OCI-LY7 (cell line): ENCODE measurements around the gene EZH1. TPM values are rescaled to one million over a fixed set of nuclear protein-coding genes. Genes with fewer than 3 reads are reported as not detected.
"Not testable (repeated sequence)": the region's sequence is repeated elsewhere in the genome, so short reads cannot be mapped to it uniquely, and the experiment has no call there.

Source experiments
- BruUV-seq: library from RNA; stranded (reverse); fragments of 400-500 nt; replicated peaks from 2 replicates; lab custom pipeline; 2021; lab: Mats Ljungman, UMichigan
- CTCF ChIA-PET: fragments of 300-600 bp; sonication (Branson Sonifier 250); formaldehyde crosslinking; loops from one replicate; lab custom pipeline; 2022; ENCODE audit warnings: antibody characterized with exemption; ENCODE audit not compliant: unreplicated experiment; lab: Charles Lee
- POLR2A ChIA-PET: fragments of 300-600 bp; sonication (Branson Sonifier 250); formaldehyde crosslinking; loops from one replicate; lab custom pipeline; 2022; ENCODE audit warnings: antibody characterized with exemption; lab: Charles Lee
- DNase-seq: peaks from one replicate; pipeline ENCODE4 v3.0.0-alpha.2; 2015; ENCODE audit warnings: low spot score
- H2AFZ ChIP-seq: fragments of 200-600 bp; sonication (generic), shearing (Covaris generic); 2 replicates; pipeline ENCODE4 v1.6.1; 2014; ENCODE audit warnings: mild to moderate bottlenecking, antibody characterized with exemption, low read length, moderate library complexity
- H3K27ac ChIP-seq: fragments of 200-600 bp; sonication (generic); 2 replicates; pipeline ENCODE4 v1.5.1; 2014; ENCODE audit warnings: mixed run types, low read depth, mild to moderate bottlenecking, moderate library complexity, low read length, inconsistent platforms; ENCODE audit not compliant: poor library complexity, severe bottlenecking
- H3K36me3 ChIP-seq: fragments of 200-600 bp; sonication (generic); 2 replicates; pipeline ENCODE4 v1.6.1; 2014; ENCODE audit warnings: mild to moderate bottlenecking, antibody characterized with exemption, low read length, moderate library complexity, mixed read lengths; ENCODE audit not compliant: insufficient read depth
- H3K4me1 ChIP-seq: fragments of 200-600 bp; sonication (generic); 2 replicates; pipeline ENCODE4 v1.5.1; 2014; ENCODE audit warnings: mild to moderate bottlenecking, low read length; ENCODE audit not compliant: insufficient read depth, poor library complexity, severe bottlenecking
- H3K4me2 ChIP-seq: fragments of 200-600 bp; sonication (generic); 2 replicates; pipeline ENCODE4 v1.6.1; 2014; ENCODE audit warnings: mild to moderate bottlenecking, low read length
- H3K4me3 ChIP-seq: fragments of 200-600 bp; sonication (generic); 2 replicates; pipeline ENCODE4 v1.5.1; 2014; ENCODE audit warnings: mild to moderate bottlenecking, low read depth, low read length; ENCODE audit not compliant: poor library complexity, severe bottlenecking
- H3K79me2 ChIP-seq: fragments of 200-600 bp; sonication (generic); 2 replicates; pipeline ENCODE4 v1.6.1; 2016; ENCODE audit warnings: low read depth, mild to moderate bottlenecking, low read length, moderate library complexity, mixed read lengths; ENCODE audit not compliant: insufficient read depth
- H3K9me2 ChIP-seq: fragments of 200-600 bp; sonication (generic); 2 replicates; pipeline ENCODE4 v1.6.1; 2016; ENCODE audit warnings: mild to moderate bottlenecking, low read length, mixed read lengths; ENCODE audit not compliant: insufficient read depth
- H3K9me3 ChIP-seq: fragments of 200-600 bp; sonication (generic); 2 replicates; pipeline ENCODE4 v1.6.1; 2014; ENCODE audit warnings: mild to moderate bottlenecking, mixed run types, low read length, mixed read lengths
- H4K20me1 ChIP-seq: fragments of 200-600 bp; sonication (generic); 2 replicates; pipeline ENCODE4 v1.6.1; 2014; ENCODE audit warnings: mild to moderate bottlenecking, antibody characterized with exemption, low read length, moderate library complexity, mixed read lengths; ENCODE audit not compliant: insufficient read depth
- EZH2phosphoT487 ChIP-seq: fragments of 200-600 bp; sonication (generic); IDR thresholded peaks from 2 replicates; pipeline ENCODE4 v1.6.1; 2018; ENCODE audit warnings: low read depth, borderline replicate concordance, mild to moderate bottlenecking, mixed run types, antibody characterized with exemption, low read length, moderate library complexity, mixed read lengths
- intact Hi-C: fragments of 100-400 bp; cut with micrococcal nuclease; formaldehyde crosslinking; loops from one replicate; pipeline ENCODE4 v1.10.0; 2022; ENCODE audit not compliant: unreplicated experiment
- total RNA-seq, 2 experiments: library from RNA; depleted of rRNA in 1 of 2; stranded (reverse); fragments of >200 nt in 1 of 2; shearing (Covaris generic) in 1 of 2; gene quantifications; 2 replicates each; pipeline ENCODE4 v1.2.3, GENCODE V29; 2014 to 2022
- TF ChIP-seq, protein P1 (sequence below): fragments of 200-600 bp; sonication (generic); conservative IDR thresholded peaks from 2 replicates; pipeline ENCODE4 v1.5.1; 2014; ENCODE audit warnings: mild to moderate bottlenecking, antibody characterized with exemption, low read length, moderate library complexity, mixed read lengths

The EZH1 gene
- total RNA-seq, 2 experiments from 2014 or later: 57.1 to 62.4 TPM

GRCh38 chr17:42667088-42667951 lies 77.5 kb downstream of the EZH1 start:
- Histone ChIP-seq H3K9me3 (no peaks in the 10 kb centered on the region), H3K79me2 (no peaks in the 10 kb centered on the region), H3K4me2 (no peak overlapping the region), H3K4me1 (no peaks in the 10 kb centered on the region), H2AFZ (no peak overlapping the region), H3K36me3 (peaks cover 27% of the 10 kb centered on the region), H3K9me2 (no peaks in the 10 kb centered on the region), H3K27ac (no peak overlapping the region), H3K4me3 (no peak overlapping the region), H4K20me1 (no peaks in the 10 kb centered on the region)
- DNase-seq: no peak
- ChIA-PET POLR2A (interaction anchor here (0.7 kb wide), 1 partner anchor 59 kb away, joined by 5 read pairs; no protein-coding TSS in a partner anchor), CTCF (no interaction called here)
- BruUV-seq: no TSS peak
- TF ChIP-seq EZH2phosphoT487: no peak
- TF ChIP-seq, protein P1, sequence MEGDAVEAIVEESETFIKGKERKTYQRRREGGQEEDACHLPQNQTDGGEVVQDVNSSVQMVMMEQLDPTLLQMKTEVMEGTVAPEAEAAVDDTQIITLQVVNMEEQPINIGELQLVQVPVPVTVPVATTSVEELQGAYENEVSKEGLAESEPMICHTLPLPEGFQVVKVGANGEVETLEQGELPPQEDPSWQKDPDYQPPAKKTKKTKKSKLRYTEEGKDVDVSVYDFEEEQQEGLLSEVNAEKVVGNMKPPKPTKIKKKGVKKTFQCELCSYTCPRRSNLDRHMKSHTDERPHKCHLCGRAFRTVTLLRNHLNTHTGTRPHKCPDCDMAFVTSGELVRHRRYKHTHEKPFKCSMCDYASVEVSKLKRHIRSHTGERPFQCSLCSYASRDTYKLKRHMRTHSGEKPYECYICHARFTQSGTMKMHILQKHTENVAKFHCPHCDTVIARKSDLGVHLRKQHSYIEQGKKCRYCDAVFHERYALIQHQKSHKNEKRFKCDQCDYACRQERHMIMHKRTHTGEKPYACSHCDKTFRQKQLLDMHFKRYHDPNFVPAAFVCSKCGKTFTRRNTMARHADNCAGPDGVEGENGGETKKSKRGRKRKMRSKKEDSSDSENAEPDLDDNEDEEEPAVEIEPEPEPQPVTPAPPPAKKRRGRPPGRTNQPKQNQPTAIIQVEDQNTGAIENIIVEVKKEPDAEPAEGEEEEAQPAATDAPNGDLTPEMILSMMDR: no peak
- intact Hi-C loops: no loop called here

DNA sequence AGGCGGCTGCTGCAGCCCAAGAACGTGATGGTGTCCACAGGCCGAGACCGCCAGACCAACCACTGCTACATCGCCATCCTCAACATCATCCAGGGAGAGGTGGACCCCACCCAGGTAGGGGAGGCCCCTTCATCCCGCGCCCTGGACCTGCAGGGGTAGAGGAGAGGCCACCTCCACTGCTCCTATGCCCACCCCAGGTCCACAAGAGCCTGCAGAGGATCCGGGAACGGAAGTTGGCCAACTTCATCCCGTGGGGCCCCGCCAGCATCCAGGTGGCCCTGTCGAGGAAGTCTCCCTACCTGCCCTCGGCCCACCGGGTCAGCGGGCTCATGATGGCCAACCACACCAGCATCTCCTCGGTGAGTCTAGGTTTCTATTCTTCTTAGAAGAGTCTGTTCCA lies 78.7 kb downstream of the EZH1 start:
- H3K4me1 ChIP-seq, H3K27ac ChIP-seq, H3K79me2 ChIP-seq, CTCF ChIA-PET, H2AFZ ChIP-seq, H3K4me3 ChIP-seq, BruUV-seq, H3K4me2 ChIP-seq, H3K9me3 ChIP-seq, intact Hi-C loops, DNase-seq, H4K20me1 ChIP-seq, H3K9me2 ChIP-seq: not testable (repeated sequence)
- POLR2A ChIA-PET: interaction anchor here (0.7 kb wide), 1 partner anchor 58 kb away, joined by 5 read pairs; no protein-coding TSS in a partner anchor
- peaks cover 27% of the 10 kb centered on the region for H3K36me3 ChIP-seq

GRCh38 chr17:42665581-42666001 lies 79.2 kb downstream of the EZH1 start:
- Histone ChIP-seq H3K27ac (no peak overlapping the region), H3K4me3 (no peak overlapping the region), H3K9me2 (no peaks in the 10 kb centered on the region), H3K79me2 (no peaks in the 10 kb centered on the region), H3K9me3 (no peaks in the 10 kb centered on the region), H2AFZ (no peak overlapping the region), H3K36me3 (peaks cover 23% of the 10 kb centered on the region), H3K4me1 (no peaks in the 10 kb centered on the region), H4K20me1 (no peaks in the 10 kb centered on the region), H3K4me2 (no peak overlapping the region)
- BruUV-seq: no TSS peak
- TF ChIP-seq, protein P1: no peak
- no peak for TF ChIP-seq EZH2phosphoT487
- CTCF ChIA-PET: no interaction called here
- intact Hi-C loops: no loop called here
- DNase-seq: no peak
- POLR2A ChIA-PET: no interaction called here
